ENCODE measurements around the gene TOM1L2.
A peak's percentile ranks its signal among the peaks of the same experiment; 100 is the strongest.

The TOM1L2 gene

DNA sequence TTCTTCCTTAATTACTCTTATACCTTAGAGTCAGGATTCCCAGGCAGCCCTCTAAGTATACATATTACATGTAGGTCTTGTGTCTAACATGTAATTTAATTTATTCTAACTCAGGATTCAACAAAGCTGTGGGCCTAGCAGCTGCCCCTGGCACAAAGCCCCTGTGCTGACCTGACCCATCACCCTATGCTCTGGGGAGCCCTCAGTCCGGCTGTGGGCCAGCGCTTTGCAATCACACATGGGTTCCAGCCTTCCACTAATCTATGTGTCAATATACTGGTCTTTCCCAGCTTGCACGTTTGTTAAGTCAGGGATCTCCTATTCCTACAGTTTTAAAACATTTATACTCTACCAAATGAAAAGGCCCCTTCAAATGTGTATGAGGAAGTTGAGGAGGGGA lies 72.7 kb downstream of the TOM1L2 start:
- DNase-seq (ENCODE audit: low read depth) = no peak

DNA sequence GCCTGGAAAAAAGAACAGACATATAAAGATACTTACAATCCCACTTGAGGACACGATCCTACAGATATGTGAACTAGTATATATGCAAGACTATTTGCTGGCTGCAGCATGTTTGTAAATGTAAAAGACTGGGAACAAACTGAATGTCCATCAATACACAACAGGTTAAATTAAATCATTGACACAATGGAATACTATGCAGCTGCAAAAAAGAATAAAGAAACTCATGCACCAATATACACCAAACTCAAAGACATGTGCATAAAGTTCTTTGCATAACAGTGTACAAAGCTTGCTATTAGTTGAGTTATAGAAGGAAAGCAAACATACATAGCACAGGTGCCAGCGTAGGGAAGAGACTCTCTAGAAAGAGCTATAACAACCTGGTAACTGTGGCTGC lies 73.5 kb downstream of the TOM1L2 start:
- no peak for DNase-seq (ENCODE audit: low read depth)

DNA sequence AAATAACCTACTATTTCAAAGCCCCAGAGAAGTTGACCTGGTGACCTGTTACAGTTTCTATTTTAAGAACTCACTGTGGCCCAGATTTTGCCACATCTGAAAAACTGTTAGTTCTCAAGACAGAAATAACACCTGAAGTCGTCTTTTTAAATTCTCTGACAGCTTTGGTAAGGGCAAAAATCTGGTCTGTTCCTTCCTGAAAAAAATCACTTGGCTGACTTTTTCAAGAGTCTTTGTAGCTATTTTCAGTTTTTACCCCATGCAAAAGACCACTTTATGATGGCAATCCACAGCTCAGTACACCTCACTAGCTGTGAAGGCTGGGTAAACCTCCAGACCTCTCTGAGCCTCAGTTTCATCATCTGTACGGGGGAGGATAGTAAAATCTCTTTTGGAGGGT lies 74.8 kb downstream of the TOM1L2 start:
- DNase-seq (ENCODE audit: low read depth) = no peak

DNA sequence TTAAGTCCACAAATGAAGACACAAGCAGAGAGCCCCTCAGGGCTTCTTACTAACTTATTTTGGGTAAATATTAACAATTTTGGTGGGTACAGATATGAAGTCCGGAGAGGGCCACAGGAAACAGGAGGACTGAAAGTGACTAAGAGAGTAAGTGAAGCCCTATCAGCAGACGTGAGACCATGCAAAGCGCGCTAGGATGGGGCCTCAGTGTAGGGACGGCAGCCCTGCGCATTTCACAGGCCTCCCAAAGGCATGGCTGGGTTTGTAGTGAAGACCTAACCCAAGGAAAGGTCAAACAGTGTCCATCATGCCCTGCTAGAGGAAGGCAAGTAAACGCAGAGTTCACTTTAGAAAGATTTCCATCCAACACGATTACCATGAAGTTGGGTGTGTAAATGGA lies 75.5 kb downstream of the TOM1L2 start:
- DNase-seq (ENCODE audit: low read depth) = no peak

DNA sequence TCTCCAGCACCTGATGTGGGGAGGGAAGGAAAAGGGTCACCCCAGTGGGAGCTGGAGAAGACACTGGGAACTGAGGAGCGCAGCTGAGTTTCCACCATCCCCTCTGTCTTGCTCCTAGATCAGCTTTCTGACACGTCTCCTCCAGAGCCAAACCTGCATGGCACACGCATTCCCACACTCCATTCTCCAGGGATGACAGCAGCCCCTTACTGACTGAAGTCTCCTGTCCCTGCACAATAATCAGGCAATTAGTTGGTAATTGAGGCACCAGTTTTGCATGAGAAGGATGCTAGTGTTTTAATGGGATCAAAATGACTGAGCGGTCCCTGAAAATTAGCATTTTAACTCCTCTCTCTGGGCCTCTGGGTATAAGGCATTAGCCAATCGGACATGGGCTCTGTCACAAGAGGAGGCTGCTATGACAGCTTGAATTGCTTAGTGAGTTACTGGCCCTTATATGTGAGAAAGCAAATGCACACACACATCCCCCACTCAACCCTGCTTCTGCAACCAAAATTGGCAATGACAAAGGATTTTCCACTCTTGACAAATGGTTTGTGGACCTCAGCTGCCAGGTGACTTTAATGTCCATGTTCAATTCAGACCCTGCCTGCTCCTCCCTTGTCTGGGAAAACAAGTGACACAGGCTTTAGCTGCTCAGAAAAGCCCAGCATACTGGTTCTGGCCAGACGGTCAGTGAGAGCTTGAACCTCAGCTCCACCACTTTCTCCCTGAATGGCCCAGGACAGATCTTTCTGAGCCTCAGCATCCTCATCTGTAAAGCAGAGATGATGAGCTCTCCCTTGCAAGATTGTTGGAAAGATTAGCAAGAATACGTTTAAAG lies 78.2 kb downstream of the TOM1L2 start:
- DNase-seq (ENCODE audit: low read depth) = no peak

DNA sequence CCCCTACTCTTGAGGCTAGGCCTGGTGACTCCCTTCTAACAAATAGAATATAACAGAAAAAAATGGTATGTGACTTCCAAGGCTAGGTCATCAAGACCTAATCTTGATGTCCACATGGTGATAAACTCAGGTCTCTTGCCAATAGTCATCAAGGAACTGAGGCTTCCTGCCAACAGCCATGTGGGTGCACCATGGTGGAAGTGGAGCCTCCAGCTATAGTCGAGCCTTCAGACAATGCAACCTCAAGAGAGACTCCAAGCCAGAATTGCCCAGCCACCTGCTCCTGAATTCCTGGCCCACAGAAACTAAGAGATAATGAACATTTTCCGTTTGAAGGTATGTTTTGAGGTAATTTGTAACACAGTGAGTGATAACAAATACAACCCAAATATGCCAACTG lies 79.5 kb downstream of the TOM1L2 start:
- no peak for DNase-seq (ENCODE audit: low read depth)

DNA sequence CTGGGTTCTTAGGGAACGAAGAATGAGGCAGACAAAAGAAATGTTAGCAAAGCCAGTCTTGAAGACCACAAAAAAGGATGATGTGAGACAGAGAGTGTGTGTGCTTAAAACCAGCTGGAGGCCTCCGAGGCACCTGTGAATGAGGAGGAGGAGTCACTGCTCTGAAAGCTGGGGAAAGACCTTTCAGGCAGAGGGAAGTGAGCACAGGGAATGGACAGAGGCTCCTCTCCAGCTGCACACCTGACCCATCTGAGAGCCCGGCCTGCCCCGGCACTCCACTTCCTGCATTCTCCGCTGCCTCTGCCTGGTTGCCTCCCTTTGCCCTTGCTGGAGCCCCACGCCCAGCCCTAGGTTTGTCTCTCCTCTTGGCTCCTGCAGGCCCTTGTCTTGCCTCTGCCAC lies 80.2 kb downstream of the TOM1L2 start:
- no peak for DNase-seq (ENCODE audit: low read depth)

DNA sequence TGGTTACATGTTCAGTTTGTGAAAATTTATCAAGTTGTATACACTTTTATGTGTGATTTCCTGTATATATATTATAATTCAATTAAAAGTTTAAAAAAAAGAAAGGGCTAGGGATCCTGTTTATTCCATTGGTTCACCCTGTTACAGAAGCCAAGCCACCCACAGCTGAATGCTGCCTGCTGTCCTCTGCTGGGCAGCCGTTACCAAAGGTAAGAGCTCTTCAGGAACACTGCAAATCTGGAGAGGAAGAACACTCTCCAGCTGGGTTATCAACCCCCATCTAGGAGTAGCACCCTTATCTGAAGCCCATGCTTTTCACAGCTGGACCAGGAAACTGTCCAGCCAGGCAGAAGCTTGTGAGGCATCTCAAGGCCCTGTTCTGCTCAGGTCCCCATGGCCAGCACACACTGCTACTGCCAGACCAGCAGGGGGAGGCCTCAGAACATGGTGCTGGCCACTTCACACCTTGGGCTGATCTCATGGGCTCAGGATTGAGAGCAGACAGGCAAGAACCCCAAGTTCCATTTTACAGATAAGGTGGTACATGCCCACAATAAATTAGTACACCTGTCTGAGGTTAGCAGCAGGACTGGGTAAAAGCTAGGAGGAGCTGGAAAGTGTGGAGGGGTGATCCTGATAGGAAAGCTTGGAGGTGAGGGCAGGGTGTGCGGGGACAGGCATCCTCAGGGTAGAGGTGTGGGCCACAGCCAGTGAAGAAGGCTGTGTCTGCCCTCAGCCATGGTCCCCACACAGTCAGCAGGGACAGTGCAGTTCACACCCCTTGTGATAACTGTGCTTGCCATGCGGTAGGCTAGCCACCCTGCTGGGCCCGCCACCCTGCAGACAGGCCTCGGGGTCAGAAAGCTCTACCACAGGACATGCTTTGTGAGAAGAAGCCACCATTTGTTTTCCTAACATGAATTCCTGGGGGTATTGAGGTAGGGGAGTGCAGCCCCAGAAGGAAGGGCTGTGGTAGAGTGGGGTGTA lies 81.1 kb downstream of the TOM1L2 start:
- DNase-seq (ENCODE audit: low read depth) = peak; percentile 65

DNA sequence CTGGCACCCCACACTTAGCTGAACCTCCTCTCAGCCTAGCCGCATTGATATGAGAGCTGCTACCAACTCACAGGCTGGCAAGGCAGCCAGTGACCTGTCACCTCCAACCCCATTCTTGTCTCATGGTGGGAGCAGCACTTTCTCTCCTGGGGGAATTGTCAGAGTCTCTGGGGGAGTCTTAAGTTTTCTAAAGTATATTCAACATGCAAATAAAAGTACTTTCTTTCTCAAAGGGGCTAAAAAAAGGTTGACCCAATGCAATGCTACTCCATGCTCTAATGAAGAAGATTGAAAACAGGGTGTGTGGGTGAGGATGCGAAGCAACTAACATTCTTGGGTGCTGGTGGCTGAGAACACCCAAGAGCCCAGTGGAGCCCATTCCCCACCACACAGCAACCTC lies 82.3 kb downstream of the TOM1L2 start:
- no peak for DNase-seq (ENCODE audit: low read depth)

DNA sequence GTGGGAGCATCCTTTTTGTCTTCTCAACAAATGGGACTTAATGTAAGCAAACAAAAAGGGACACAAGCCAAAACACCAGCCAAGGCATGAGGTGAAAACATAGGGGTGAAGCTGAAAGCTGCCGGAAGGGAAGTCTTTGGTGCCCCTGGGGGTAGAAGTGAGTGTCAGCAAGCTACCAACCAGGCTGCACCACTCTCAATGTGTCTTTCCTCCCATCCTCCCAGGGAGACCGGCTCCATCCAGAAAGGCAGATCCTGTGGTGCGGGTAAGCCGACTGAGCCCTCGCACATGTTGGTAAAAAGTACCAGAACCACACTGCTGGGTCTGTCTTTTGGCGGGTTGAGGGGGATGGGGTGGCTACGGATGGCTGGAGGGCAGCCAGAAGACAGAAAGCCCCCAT lies 83.4 kb downstream of the TOM1L2 start:
- DNase-seq (ENCODE audit: low read depth) = no peak

DNA sequence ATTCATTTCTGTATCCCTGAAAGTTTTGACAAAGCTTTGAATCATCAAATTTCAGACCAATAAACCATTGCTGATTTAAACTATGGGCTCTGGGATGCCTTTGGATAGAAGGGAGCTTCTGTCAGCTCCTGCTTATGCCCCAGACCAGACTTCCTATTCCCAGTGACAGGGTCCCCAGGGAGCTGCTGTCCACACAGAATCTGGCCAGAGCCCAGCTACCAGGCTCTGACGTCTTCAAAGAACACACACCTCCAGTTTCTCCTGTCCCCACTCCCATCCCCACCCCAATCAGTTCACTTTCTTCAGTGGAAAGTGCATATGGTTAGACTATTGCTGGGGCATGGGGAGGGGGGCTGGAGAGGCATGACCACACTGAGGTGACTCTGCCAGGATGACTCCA lies 83.8 kb downstream of the TOM1L2 start:
- DNase-seq (ENCODE audit: low read depth) = no peak

DNA sequence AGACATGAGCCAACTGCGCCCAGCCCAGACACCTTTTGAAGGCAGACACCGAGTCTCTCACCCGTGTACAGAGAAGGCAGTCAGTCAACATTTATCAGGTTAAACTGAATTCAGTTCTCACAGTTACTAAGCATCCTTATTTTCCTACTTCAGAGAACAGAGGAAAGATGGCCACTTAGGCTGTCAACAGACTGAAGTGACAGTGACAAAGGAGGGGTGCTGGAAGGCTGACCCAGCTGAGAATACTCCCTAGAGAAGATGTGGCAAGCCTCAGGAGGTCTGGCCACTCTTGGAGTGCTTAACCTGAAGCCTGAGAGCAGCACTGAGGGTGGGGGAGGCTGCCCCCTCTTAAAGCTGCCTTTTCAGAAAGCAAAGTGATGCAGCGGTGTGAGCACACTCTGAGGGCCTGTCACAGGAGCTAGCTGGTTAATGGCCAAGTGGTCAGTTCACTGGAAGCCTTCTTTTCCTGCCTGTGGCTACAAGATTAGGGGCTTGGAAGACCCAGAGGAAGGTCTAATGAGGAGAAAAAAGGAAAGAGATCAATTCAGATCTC lies 84.4 kb downstream of the TOM1L2 start:
- DNase-seq (ENCODE audit: low read depth) = no peak

DNA sequence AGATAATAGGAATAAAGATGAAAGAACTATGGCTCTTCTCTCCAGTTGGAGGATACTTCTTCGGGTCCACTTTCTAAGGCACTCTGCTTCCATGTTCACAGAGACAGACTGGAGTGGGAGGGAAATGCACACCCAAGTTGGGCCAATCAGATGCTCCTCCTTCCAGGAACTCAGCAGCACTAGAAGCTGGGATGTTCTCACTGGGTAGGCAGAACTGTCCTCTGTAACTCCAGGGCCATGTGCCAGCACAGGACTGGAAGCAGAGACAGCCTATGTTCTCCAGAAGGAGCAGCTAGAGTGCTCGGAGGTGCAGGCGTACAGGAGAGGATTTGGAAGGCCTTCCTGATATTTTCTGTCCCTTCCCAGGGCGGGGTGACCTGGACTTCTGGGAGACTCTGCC lies 85.5 kb downstream of the TOM1L2 start:
- DNase-seq (ENCODE audit: low read depth) = no peak

DNA sequence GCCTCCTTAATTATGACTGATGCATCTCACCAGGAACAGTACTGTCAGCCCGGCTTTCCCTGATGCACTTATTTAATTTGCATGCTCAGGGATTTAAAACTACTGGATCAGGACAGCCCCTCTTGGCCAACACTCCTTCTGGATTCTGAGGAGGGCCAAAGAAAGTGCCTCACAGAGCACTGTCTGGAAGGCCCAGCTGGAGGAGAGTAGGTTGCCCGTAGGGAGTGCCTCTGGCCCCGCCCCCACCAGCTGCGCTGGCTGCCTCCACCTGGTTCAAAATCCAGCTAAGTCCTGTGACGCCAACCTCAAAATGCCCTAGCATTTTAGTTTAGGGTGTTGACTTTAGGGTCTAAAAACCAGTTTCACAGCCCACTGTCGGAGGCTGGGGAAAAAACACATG lies 86.0 kb downstream of the TOM1L2 start:
- DNase-seq (ENCODE audit: low read depth) = no peak

DNA sequence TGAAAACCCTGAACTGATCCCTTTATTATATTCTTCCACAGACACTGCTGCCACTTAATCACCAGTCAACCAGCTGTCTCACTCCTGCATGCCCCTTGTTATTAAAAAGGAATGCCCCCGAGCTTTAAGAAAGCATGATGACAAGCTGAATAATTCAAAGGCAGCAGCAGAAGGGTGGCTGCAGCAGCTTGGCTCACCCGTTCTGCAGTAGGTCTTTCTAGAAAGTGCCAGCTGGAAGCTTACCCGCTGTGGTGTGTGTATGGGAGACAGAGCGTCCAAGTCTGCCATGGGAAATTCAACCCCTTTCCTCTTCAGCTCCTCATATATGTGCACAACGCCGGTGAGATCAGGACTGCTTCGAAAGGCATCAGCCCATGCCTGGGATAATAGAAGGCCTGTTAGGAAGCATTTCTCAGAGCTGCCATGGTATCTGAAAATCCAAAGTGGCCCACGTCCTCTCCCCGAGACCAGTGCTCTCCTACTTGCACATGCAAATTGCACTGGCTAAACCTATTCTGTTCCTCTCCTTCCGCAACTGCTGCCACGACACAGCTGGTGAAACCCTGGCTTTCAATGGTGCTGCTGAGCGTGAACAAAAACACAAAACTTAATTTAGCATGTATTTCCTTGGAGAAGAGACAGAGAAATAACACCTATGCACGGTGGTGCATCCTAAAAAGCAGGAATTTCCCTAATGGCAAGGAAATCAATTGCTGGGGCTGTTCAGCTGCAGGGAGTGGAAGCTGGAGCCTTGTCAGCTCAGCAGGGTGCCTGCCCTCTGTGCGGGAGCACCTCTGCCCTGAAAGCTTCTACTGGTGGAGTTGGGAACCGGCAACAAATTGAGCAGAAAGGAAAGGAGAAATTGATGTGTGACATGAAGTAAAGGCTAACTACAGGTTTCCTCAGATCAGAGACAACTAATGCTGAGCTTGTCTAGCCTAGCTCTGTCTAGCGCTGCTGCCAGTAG lies 87.5 kb downstream of the TOM1L2 start:
- no peak for DNase-seq (ENCODE audit: low read depth)

DNA sequence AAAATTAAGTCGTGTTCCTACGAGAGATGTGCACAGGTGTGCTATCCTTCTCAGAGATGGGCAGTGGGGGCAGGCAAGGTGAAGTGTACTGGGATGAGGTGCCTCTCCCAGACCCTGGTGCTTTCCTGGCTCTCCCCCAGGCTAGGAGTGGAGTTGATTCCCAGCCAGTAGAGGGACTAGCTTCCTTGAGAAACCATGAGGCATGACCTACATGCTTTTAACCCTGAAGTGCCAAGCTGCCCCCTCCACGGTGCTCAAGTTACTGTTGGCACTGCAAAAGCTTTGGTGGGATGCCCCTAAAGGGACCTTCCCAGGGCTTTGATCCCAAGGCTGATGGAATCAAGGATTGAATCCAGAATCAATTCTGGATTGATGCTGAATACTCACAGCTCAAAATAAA lies 88.4 kb downstream of the TOM1L2 start:
- DNase-seq (ENCODE audit: low read depth) = no peak

DNA sequence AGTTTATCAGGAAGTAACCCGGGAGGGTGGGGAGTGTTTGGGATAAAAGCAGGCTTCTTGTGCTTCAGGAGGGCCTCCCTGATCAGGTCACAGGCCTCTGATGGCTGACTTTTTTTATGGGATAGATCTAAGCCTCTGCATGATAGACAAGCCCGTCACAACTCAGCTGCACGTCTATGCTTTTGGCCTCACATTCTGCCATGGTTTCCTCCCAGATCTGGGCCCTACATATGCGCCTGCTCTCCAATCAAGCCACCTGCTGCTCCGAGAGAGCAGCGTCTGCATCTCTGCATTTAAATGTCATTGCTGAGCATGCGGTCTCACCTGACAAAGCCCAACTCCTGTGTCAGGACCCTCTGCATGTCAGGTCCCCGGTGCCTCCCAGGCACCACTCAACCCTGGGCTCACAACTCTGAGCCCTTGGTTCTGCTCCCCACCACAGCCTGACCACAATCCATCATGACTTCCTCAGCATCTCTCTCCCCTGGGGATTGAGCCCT lies 90.1 kb downstream of the TOM1L2 start:
- DNase-seq (ENCODE audit: low read depth) = no peak

DNA sequence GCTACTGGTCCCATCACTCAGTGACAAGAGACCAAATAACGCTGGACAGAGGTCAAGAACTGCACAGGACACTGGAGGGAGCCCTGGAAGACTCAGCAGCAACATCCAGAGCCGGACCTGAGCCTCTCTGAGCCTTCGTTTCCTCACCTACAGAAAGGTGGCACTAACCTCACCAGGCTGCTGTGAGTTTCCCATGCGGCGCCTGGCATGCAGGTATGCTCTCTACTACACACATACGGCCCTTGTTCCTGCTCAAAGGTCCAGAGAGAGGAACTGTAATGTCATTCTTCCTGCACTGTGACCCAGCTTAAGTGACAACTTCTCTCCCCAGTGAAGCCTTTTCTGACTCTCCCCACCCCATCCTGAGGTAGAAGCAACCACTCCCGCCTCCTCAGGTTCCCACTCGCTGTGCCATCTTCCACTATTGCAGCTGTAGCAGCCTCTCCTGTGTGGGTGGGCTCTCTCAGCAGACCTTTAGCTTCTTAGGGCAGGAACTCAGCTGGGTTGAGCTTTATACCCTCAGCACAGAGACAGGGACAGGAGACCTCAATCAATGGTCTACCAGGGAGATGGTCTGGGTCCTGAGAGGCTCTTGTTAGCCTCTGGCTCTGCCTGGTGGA lies 91.5 kb downstream of the TOM1L2 start:
- DNase-seq (ENCODE audit: low read depth) = no peak

DNA sequence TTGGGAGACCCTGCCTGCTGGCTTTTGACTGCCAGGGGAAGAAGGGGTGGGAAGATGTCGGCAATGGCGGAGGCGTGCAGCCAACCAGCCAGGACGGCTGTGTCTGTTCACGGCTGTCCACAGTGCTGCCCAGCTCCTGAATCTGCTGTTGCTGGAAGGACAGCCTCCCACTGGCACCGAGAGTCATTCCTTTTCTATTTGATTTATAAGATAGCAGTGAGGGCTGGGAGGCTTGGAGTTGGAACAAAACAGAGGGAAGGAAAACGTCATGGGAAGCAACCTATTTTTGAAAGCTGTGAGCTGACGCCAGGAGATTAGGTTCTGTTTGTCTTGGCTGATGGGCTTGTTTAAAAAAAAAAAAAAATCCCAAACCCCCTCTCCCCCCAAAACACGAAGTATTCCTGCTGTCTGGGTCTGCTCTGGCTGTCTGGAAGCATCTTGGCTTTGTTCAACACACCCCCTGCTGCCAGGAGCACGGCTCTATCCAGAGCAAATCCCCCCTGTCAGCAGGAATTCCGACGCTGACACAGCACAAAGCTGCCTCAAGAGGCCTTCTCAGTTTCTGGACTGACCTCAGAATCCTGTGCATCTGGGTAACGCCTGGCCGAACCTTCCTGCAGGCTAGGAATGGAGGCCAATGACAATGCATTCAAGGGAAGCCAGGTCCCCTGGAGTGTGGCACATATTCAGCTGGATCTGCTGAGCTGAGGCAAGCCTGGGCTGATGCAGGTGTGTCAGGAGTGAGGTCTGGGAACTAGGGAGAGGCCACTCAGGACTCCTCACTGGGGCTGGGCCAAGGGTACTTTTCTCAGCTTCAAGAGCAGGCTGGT lies 94.5 kb downstream of the TOM1L2 start:
- peak; percentile 87 for DNase-seq (ENCODE audit: low read depth)

DNA sequence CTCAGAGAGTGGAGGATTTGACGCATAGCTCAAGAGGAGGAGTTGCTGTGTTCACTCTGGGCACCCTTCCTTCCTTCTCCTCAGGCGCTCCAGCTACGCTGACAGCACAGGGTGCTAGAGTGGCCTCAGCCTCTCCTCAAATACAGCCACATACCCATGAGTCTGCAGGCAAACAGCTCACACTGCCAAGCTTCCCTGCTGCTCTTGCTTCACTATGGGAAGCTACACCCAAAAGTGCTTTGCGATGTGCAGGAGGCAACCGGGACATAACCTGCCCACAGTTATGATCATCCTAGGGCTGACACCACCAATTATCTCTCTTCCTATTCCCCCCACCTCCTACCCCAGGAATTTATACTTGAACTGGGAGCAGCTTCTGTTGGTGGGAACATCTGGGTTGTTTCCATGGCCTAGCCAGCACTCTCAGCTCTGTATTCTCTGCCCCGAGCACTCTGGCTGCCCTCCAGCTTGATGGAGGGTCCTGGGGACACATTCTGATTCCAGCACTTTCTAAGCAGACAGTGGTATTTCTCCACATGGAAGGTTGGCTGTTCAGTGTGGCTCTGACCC lies 95.2 kb downstream of the TOM1L2 start:
- peak; percentile 32 for DNase-seq (ENCODE audit: low read depth)

Measured in fibroblast of gingiva (primary cell).